ENCODE results near the gene SLC1A2. TPM values are rescaled to one million over a fixed set of nuclear protein-coding genes. Genes with fewer than 3 reads are reported as not detected.

SLC1A2 gene
- total RNA-seq, 4 donors from 2014 or later, result 0.84 to 2.1 (median 1.2) TPM

- DNase-seq (ENCODE audit: low spot score in 2 of 2), result no peak
- no peak overlapping the region for H3K4me3 ChIP-seq (ENCODE audit: low read depth, poor library complexity, severe bottlenecking)
- no peak for TF ChIP-seq POLR2A (IDR thresholded peaks at IDR 0.05)
- TF ChIP-seq CTCF (IDR thresholded peaks at IDR 0.05), result no peak
- 91 to 93% methylated on average over 2 of the region's 2 CpGs for WGBS, 2 donors
- intact Hi-C loops (cut with DNase I; ENCODE audit: low total_unique reads), result no loop called here
Measured at GRCh38 chr11:35267504-35267903, 151.9 kb downstream of the SLC1A2 start.

- intact Hi-C loops (cut with DNase I; ENCODE audit: low total_unique reads), result no loop called here
- WGBS, 2 donors, result 84 to 85% methylated on average over 3 of the region's 3 CpGs
- no peak for TF ChIP-seq CTCF (IDR thresholded peaks at IDR 0.05)
- TF ChIP-seq POLR2A (IDR thresholded peaks at IDR 0.05), result no peak
- DNase-seq (ENCODE audit: low spot score in 2 of 2), result no peak
- H3K4me3 ChIP-seq (ENCODE audit: low read depth, poor library complexity, severe bottlenecking), result no peak overlapping the region
Measured at GRCh38 chr11:35265755-35266454, 153.5 kb downstream of the SLC1A2 start.

- intact Hi-C loops (cut with DNase I; ENCODE audit: low total_unique reads), result no loop called here
- no peak for TF ChIP-seq POLR2A (IDR thresholded peaks at IDR 0.05)
- no peak for TF ChIP-seq CTCF (IDR thresholded peaks at IDR 0.05)
- no peak for DNase-seq (ENCODE audit: low spot score in 2 of 2)
- no peak overlapping the region for H3K4me3 ChIP-seq (ENCODE audit: low read depth, poor library complexity, severe bottlenecking)
Measured at GRCh38 chr11:35262735-35263134, 156.6 kb downstream of the SLC1A2 start.

GRCh38 chr11:35262056-35262455 is 157.3 kb downstream of the SLC1A2 start:
- no peak overlapping the region for H3K4me3 ChIP-seq (ENCODE audit: low read depth, poor library complexity, severe bottlenecking)
- intact Hi-C loops (cut with DNase I; ENCODE audit: low total_unique reads), result no loop called here
- 86 to 90% methylated on average over 3 of the region's 3 CpGs for WGBS, 2 donors
- TF ChIP-seq POLR2A (IDR thresholded peaks at IDR 0.05) (no peak), CTCF (IDR thresholded peaks at IDR 0.05) (no peak)
- no peak for DNase-seq (ENCODE audit: low spot score in 2 of 2)

- 64 to 69% methylated on average over 1 of the region's 1 CpG for WGBS, 2 donors
- intact Hi-C loops (cut with DNase I; ENCODE audit: low total_unique reads), result no loop called here
Measured at GRCh38 chr11:35261197-35261596, 158.2 kb downstream of the SLC1A2 start.

More at GRCh38 chr11:35261197-35261596, 158.2 kb downstream of the SLC1A2 start:
- no peak for DNase-seq (ENCODE audit: low spot score in 2 of 2)
- TF ChIP-seq CTCF (IDR thresholded peaks at IDR 0.05) (no peak), POLR2A (IDR thresholded peaks at IDR 0.05) (no peak)
- H3K4me3 ChIP-seq (ENCODE audit: low read depth, poor library complexity, severe bottlenecking), result no peak overlapping the region

All from lower leg skin (tissue), 4 donors.